ENCODE results near the gene CPO.
"Not testable (repeated sequence)": the region's sequence is repeated elsewhere in the genome, so short reads cannot be mapped to it uniquely, and the experiment has no call there.

CPO gene

GRCh38 chr2:206921529-206921928 lies 17.8 kb upstream of the CPO start:
- no peak for TF ChIP-seq CTCF (IDR thresholded peaks at IDR 0.05; ENCODE audit: low read depth, low read length)
- no peak overlapping the region for H3K4me3 ChIP-seq (ENCODE audit: low read depth, low read length)

- no peak for TF ChIP-seq CTCF (IDR thresholded peaks at IDR 0.05; ENCODE audit: low read depth, low read length)
Observed at GRCh38 chr2:206935991-206936842, 3.1 kb upstream of the CPO start.

GRCh38 chr2:206936843-206937230 lies 2.5 kb upstream of the CPO start:
- TF ChIP-seq CTCF (IDR thresholded peaks at IDR 0.05; ENCODE audit: low read depth, low read length), result no peak
- H3K4me3 ChIP-seq (ENCODE audit: low read depth, low read length), result no peak overlapping the region

More at GRCh38 chr2:206935991-206936842, 3.1 kb upstream of the CPO start:
- H3K4me3 ChIP-seq (ENCODE audit: low read depth, low read length), result no peak overlapping the region

- no peak overlapping the region for H3K4me3 ChIP-seq (ENCODE audit: low read depth, low read length)
- no peak for TF ChIP-seq CTCF (IDR thresholded peaks at IDR 0.05; ENCODE audit: low read depth, low read length)
Observed at GRCh38 chr2:206937555-206937954, 1.8 kb upstream of the CPO start.

- no peak for TF ChIP-seq CTCF (IDR thresholded peaks at IDR 0.05; ENCODE audit: low read depth, low read length)
- H3K4me3 ChIP-seq (ENCODE audit: low read depth, low read length), result no peak overlapping the region
Observed at GRCh38 chr2:206940546-206940945, 1.2 kb downstream of the CPO start.

- no peak for TF ChIP-seq CTCF (IDR thresholded peaks at IDR 0.05; ENCODE audit: low read depth, low read length)
- H3K4me3 ChIP-seq (ENCODE audit: low read depth, low read length), result no peak overlapping the region
Observed at GRCh38 chr2:206942592-206943478, 3.5 kb downstream of the CPO start.

- not testable (repeated sequence) for H3K4me3 ChIP-seq (ENCODE audit: low read depth, low read length)
Observed at GRCh38 chr2:206953404-206953803, 14.1 kb downstream of the CPO start.
